HG02981 (cell line): Measurements from ENCODE around the gene MAP3K5.

Experiments
- ATAC-seq: cut with Tn5 transposase; IDR thresholded peaks from one replicate; pipeline ENCODE4 v1.9.1; 2021; ENCODE audit warnings: mild to moderate bottlenecking, moderate library complexity; ENCODE audit not compliant: unreplicated experiment

The MAP3K5 gene

DNA sequence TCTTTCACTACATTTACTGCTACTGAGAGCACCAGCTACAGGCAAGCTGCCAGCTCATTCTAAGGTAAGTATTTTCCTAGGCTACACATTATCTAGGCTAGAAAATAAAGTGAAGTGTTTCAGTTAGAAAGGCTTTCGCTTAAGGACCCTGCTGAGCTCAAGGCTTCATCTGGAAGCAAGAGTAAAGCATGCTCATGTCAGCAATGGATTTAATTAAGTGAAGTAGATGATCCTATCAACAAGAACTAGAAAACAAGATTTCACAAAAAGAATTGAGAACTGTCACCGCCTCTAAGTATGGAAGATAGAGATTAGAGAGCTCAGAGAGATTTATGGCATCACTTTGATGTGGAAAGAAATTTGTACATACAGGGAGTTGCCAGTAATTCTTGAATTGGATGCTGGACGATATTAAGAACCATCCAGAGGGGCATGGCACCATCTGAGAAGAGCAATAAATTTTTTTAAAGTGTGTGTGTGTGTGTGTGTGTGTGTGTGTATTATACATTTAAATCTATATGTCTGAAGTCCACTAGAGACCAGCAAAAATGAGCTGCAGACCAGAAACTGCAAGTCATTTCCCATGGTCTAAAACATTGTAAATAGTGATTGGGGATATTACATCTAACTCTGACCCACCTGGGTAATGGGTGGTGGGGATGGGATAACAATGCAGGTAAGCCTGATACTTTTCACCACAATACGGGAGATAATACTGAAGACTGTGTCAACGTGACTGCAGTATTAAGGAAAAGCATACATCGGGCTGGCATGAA lies 136.8 kb downstream of the MAP3K5 start:
- ATAC-seq: no peak

DNA sequence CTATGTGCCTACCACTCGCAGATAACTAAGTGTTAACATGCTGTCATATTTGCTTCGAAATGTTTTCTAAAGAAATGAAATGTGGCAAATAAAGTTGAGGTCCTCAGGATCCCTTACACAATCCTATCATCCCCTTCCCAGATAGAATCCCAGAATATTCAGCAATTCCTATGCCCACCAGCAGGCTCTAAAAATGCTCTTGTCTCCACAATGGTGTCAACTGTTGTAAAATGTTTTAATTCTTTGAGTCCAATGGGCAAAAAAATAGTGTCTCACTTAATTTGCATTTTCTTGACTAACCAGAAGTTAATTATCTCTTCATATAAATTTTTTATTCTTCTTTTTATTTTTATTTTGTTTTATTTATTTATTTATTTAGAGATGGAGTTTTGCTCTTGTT lies 138.2 kb downstream of the MAP3K5 start:
- ATAC-seq: no peak

DNA sequence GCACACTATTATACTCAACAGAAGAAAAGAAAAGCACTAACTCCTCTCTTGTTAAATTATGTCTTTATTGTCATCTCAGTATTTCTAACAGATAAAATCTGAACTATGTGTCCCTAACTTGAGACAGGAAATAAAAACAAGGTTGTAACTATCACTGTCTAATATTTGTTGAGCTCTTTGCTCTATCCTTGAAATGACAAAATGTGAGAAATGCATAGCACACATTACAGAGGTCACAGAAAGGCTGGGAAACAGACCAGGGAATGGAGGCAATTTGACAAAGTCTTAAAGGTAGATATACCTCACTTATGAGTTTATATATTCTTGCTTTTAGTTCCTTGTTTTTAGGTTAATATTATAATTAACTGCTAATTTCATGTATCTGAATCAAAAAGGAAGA lies 139.6 kb downstream of the MAP3K5 start:
- ATAC-seq: no peak

DNA sequence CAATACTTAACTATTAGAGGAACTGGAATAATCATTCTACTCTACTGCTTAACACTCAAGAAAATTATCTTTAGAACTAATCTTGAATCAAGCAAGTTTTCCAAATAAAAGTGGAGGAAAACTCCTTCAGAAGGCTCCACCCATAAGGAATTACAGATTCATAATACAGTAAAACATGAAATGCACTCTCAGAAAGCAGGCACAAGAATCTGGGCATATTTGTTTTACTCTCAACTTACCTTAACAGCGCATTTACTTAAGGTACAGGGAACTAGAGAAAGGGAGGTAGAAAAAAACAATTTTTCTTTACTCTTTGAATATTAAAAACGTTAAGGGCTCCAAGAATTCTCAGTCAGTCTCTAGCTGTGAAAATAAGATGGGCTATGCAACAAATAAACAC lies 140.3 kb downstream of the MAP3K5 start:
- no peak for ATAC-seq

DNA sequence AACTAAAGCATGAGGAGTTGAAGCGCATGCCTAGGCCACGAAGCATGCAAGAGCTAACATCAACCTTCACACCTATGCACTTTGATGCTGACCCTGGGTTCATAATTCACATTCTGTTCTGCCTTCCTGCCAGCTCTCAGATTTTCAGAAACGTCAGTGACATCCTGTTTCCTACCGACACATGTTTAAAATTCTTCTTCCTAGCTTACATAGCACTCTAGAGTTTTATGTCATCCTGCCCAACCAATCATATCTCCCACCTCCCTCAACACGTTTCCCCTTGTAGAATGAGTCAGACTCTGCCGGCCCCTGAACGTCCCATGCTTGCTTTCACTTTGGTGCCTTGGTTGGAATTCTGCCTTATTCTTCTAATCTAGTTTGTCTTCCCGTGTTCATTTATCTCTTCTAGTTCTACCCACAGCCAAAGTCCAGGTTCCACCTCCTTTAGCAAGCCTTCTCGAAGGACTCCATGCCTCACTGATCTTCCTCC lies 144.9 kb downstream of the MAP3K5 start:
- ATAC-seq: peak; percentile 84

DNA sequence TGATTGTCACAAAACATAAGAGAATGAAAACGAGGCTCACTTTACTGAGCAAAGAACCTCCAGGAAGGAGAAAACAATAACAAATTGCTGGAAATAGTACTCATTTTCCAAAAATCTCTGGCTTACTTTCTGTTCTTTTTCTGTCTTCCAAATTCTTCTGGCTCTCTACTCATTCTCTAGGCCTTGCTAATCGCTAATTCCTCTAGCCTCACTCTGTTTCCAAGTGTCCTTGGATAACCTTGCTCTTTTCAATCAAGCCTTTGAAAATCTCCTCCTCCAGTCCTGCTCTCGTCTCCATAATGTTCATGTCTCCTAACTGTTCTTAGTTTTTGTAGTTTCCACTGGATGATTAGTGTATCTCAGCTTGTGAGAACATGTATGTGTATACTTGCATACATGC lies 145.9 kb downstream of the MAP3K5 start:
- no peak for ATAC-seq

DNA sequence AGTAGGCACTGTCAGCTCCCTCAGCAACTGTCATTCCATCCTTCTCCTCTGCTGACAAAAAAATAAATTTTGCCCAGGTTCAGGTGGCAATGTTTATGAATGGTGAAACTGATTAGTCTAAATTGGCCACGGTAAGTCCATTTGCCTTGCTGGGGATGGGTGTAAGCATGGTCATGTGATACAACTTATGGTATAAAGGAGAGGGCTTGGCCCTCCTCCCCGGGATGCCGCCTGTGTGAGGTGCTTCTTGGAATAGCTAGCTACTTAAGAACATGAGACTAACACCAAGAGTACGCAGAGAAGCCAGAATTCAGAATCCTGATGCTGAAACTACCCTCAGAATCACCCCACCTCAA lies 147.7 kb downstream of the MAP3K5 start:
- no peak for ATAC-seq

DNA sequence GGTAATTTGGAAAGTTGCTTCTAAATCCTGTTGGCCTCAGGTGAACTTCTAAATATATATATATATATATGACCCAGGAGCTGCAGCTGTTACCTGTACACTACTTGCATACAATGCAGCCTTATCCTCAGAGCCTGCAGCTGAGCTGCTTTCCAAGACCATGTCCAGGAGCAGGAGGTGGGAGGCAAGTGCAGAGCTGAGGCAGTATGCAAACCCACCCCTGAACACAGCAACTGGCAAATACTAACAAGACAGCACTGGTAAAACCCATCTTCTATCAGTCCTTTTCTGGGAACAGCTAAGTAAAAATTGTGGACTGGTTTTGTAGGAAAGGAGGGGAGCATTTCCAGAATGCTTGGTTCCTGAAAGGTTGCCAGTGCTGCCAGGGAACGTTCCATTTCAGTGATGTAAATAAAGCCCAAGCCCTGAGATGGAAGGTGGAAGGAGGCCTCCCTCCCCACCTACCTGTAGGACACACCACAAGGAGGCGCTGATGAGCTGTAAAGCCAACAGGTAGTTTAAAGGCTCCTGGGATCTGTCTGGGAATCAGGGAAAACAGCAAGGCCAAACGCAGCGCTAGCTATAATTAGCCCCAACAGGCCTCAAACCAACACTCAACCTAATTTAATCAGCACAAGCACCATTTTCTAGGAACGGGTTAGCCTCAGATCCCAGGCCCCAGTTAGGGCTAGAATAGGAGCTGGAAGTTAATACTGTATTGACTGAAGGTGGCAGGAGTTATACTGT lies 148.3 kb downstream of the MAP3K5 start:
- ATAC-seq: no peak

DNA sequence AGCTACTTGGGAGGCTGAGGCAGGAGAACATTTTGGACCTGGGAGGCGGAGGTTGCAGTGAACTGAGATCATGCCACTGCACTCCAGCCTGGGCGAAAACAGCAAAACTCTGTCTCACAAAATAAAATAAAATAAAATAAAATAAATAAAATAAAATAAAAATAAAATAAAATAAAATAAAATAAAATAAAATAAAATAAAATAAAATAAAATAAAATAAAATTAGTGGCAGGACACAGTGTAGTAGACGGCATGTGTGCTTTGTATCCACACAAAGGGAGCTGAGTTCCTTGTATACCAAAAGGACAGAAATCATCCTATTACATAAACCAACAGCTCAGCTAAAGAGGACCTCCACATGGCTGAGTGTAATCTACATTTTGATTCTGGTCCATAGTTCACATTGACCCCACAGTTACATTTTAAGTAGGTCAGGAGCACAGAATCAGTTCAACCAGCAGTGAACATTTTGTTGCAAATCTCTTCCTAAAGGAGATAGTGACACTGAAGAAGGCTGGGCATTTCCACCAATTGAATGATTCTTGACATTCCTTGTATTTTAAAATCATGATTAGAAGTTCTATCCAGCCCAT lies 150.3 kb downstream of the MAP3K5 start:
- no peak for ATAC-seq

DNA sequence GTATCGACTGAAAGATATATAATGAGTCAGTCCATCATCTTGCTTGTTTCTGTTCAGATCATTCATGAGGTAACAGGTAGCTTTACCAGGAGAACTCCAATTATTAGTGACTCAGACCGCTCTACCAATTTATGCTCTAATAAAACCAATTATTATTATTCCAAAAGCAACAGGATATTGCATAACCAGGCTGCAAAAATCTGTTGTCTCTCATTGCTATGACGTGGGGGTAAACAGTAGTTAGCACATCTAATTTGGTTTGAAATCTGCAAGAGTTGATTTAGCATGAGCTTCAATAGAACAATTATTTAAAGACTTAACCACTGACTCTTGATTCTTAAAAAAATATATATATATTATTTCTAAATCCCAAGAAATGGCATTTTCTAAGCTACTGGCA lies 151.1 kb downstream of the MAP3K5 start:
- no peak for ATAC-seq

DNA sequence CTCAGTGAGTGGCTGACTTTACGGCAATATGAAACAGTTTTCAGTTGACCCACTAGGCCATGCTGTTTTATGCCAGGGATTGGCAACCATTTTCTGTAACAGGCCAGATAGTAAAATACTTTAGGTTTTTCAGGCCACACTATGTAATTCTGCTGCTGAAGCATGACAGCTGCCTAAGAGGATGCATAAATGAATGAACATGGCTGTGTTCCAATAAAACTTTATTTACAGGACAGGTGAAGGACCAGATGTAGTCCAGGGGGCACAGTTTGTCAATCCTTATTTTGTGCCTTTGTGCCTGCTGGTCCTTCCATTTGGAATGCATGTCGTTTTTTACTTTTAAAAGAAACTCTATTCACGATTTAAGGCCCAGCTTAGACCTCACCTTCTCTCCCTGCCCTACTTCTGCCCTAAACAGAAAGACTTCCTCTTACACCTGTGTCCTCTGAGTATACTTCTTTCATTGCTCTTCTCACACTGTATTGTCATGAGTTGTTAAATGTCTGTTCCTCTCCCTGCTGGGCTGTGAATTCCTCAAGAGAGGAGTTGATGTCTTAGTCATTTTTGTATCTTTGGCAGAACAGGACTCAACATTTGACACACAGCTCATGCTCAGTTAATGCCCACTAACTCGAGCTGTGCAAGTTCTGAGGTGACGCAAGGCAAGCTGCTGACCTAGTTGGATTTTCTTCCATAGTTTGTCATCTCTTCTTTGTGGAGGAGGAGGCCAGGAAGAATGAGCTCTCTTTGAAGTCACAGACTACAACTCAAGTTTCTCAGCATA lies 152.0 kb downstream of the MAP3K5 start:
- no peak for ATAC-seq

DNA sequence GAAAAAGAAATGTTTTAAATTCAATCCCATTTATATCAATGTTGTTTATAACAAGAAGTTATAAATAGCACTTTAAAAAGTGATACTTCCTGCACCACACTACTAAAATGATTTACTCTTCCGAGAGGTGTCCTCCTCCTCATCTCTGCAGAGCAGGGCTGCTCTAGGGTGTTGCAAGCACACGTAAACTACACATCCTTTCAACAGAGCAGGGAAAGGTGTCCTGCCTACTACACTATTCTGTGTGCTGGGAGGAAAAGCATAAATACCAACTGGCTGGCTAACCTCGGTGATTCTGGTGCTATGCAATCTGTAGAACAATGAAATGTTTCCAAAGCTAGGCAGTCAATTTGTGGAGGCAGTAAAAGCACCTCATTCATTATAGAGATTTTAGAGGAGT lies 152.6 kb downstream of the MAP3K5 start:
- no peak for ATAC-seq

DNA sequence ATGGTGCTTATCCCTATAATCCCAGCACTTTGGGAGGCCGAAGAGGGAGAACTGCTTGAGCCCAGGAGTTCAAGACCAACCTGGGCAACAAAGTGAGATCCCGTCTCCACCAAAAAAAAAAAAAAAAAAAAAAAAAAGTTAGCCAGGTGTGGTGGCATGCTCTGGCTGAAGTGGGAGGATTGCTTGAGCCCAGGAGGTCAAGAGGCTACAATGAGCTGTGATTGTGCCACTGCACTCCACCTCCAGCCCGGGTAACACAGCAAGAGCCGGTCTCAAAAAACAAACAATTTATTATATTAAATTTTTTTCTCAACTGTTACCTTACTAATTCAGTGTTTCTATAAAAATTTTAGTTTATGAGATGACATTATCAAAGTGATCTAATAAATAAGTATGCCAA lies 156.7 kb downstream of the MAP3K5 start:
- no peak for ATAC-seq

DNA sequence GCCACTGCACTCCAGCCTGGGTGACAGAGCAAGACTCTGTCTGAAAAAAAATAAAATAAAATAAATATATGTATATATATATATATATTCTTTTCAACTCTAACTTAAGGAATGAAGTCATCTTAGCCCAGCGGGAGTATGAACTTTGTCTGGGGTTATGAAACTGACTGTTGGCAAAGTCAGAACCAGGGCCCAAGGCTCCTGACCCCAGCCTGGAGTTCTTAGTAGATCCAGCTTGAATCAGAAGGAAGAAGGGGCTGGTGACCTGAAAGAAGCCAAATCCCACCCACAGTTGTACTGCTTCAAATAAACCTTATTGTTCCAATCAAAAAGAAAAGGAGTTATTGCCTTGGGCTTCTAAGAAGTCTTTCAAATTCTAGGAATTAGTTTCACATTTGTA lies 158.9 kb downstream of the MAP3K5 start:
- ATAC-seq: no peak

DNA sequence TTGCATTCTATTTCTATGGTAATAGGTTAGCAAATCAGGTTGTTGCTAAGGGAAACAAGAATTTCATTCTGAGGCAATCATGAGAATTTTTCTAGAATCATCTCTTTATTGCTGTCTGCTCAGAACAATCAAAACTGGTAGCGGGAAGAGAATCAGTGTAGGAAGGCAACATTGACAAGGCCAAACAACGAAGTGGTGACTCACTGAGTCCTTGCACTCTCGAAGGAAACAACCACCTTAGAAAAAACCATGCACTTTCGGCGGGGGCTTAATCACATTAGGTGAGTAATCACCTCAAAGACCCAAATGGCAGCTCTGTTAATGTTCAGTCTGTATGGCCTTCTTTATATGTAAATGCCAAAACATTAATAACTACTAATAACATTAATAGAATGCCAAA lies 163.3 kb downstream of the MAP3K5 start:
- no peak for ATAC-seq

DNA sequence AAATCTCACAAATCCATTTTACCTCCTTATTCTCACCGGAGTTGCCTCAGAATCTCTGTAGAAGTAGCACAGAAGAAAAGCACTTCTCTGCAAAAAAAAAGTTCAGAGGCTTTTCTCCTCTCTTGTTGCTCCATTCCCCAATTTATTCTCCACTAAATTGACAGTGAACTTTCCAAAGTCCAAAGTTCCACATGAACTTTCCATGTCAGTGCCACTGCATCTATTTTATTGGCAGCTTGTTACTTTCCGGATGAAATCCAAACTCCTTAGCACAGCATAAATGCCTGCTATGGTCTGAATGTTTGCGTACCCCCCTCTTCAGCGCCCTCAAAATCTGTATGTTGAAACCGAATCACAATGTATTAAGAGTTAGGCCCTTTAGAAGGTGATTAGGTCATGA lies 165.1 kb downstream of the MAP3K5 start:
- no peak for ATAC-seq

DNA sequence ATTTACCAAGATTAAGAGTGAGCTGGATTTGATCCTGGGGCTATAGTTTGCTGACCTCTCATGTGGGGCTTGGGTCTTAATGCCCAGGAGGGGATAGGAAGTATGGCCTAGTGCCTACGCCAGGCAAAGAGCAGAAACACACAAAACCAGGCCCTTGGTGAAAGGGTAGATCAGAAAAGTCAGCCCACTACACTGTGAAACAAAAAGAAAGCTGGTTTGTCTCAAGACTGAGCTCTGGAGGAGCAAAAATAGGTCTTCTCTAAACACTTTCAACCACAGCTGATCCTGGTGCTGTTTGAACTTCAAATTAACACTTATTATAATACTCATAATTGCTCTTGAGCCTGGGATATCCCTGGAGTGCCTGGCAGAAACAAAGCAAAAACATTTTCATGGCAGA lies 167.0 kb downstream of the MAP3K5 start:
- no peak for ATAC-seq

DNA sequence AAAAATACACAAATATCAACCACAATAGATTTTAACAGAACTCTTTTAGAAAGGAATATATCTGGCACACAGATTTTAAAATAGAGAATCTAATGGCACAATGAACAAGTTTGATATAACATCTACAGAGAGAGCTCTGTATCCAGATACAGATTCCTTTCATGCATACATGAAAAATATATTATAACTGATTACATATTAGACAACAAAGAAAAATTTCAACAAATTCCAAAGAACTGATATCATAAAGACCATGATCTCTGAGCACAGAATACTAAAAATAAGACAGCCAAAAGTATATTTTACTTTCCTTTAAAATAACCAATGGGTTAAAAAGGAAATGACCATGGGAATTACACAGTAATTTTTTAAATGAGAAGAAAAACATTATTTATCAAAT lies 167.9 kb downstream of the MAP3K5 start:
- ATAC-seq: no peak

DNA sequence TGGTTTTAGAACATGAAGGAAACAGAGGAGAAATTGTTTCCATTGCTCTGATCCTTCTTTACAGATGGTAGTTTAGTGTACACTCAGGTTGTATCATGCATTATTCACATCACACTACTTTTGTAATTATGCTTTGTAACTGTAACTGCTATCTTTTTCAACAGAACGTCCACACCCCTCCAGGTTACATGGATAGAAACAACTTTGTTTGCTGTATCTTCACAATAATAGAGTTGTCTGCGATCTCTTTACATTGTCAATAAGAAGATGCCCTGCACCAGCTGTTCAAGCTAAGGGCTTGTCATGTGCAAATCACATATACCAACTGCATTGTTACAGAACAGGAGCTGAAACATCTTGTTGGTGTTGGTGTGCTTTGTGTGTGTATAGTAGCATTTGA lies 174.2 kb downstream of the MAP3K5 start:
- ATAC-seq: no peak

DNA sequence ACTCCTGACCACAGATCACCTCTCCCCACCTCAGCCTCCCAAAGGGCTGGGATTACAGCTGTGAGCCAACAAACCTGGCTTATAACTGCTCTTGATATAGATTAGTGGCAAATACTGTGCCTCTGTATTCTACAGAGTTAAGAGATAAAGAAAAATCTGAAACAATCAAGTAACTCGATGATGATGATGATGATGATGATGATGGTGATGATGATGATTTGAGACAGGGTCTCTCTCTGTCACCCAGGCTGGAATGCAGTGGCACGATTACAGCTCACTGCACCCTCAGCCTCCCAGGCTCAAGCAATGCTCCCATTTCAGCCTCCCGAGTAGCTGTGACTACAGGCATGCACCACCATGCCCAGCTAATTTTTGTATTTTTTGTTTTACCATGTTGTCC lies 175.8 kb downstream of the MAP3K5 start:
- no peak for ATAC-seq

DNA sequence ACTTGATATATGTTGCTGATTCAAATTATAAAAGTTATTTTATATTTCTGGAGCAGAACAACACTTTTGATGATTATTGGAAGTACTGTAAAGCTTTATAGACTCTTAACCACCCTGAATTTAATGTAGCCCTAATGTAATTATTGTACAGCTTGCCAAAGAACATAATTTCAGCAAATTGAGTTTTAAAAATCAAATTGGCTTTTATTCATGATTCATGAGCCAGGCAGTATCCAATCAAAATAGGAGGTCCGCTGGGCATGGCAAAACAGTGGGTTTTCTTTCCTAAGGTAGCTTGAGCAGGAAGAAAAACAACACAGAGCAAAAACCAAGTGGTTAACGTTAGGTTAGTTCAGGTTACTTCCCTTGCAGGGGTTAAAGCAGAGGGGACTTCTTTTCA lies 177.3 kb downstream of the MAP3K5 start:
- no peak for ATAC-seq
